ENCODE measurements around the gene KANSL3.
"Not testable (repeated sequence)": the region's sequence is repeated elsewhere in the genome, so short reads cannot be mapped to it uniquely, and the experiment has no call there.

The KANSL3 gene

DNA sequence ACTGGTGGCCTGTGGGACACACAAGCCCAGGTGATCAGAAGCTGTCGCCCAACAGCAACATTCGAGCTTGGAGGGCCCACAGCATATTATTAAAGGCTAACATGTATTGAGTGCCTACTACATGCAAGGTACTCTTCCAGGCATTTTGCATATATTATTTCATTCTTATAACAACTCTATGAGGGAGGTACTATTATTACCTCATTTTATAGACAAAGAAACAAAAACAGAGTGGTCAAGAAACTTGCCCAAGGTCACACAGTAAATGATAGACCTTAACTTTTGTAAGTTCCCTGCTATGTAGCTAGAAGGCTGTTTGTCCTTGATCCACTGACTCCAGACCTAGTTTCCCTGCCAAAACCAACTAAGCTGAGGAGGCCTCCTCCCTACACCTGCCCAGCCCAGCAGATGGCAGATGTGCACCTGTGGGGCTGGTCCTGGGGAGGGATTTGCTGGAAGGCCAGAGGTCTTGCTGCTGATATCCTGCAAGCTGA is 35.7 kb downstream of the KANSL3 start:
- no peak for DNase-seq

DNA sequence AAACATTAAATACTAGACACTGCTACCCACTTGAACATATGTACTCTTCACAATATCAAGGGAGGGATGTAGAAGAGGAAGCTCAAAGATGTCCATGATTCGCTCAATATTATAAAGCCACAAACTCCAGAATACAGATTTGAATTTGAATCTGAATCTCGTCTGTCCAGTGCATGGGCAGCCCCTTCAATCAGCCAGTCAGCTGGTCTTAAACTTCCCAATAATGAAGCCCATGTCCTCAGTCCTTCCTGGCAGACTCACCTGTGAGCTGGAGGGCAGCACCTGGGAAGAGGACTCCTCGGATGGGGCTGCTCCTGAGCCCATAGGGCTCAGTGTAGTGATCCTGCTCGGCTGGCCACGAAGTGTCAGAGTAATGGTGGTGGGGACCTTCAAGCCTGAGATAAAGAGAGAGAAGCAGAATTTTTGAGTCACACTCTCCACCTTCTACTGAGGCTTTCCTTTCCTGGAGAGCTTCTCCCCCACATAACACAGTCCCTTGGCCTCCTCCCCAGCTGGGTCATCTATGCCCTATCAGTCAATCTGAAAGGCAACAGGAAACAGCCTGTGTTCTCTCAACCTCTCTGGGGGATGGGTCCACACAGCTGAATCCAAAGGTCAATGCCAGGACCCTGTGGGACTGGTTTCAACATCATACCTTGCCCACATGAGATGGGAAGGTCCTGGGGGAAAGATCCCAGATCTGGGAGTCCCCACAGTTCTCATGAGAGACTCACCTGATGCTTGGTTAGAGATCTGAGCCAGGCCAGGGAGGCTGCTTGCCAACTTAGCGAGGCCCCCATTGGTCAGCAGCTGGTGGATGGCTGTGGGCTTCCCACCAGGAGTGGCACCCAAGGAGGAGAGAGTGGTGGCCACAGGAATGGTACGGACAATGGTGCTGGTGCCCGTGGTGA is 36.5 kb downstream of the KANSL3 start:
- no peak for DNase-seq

DNA sequence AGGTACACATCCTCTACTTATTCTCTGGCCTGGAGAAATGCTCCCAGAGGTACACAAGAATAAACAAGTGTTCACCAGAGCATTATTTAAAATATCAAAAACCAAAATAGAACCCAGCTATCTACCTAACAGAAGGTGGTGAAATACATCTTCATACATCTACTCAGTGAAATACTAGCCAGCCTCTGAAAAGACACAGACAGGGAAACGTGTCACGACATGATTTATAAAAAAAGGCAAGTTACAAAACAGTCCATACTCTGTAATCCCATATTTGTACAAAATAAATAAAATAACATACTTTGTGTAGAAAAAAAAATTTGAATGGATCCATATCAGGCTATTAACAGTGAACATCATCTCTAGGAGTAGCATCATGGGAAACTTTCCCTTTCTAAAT is 38.2 kb downstream of the KANSL3 start:
- DNase-seq = no peak

DNA sequence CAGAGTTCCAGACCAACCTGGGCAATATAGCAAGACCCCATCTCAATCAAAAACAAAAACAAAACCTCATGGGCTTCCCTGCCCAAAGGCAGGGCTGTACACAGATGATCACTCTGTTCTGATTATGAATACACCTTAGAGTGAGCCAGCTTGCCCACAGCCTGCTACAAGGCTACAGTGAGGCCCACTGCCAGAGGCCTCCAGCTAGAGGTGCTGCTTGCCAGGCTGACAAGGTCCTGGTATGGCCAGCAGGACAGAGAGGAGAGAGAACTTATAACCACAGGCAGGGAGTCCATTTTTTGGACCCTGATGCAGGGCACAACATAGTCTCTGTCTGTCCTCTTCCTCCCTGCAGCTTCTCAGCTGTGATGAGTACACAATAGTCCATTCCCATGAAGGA is 41.5 kb downstream of the KANSL3 start:
- DNase-seq = no peak

DNA sequence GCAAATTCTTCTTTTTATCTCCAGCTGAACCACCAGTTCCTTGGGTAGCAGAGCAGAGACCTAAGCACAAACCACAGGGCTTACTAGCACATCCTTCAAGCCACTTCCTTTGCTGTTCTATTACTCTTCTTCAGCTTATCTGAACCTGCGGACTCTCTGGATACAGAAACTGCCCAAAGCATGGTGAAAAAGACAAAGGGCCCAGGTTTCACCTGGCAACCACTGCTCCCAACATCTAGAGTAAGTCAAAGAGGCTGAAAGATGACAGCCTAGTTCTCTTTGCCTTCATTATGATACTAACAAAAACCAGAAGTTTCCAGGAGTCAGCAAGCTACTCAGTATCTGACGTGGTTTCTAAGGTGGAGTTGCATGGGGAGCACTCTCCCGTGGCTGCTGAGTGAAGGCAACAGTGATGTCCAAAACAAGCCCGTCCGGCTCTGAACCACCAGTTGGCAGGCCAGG is 43.4 kb downstream of the KANSL3 start:
- DNase-seq = no peak

DNA sequence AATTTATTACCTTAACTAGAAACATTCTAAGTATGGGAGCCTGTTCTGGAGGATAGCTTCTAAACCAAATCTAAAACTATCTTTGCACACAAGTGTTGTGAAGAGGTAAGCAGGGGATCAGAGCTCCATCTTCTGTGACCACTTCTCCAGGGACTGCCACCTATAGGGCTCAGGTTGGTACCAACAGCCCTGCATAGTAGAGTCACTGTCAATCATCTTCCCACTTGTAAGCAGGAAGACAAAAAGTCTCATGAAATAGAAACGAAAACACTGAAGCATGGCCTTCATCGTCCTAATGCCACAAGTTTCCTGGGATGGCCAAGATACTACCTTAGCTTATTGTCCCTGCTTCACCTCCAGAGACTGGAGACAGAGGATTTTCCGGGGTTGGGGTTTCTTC is 43.8 kb downstream of the KANSL3 start:
- DNase-seq = no peak

DNA sequence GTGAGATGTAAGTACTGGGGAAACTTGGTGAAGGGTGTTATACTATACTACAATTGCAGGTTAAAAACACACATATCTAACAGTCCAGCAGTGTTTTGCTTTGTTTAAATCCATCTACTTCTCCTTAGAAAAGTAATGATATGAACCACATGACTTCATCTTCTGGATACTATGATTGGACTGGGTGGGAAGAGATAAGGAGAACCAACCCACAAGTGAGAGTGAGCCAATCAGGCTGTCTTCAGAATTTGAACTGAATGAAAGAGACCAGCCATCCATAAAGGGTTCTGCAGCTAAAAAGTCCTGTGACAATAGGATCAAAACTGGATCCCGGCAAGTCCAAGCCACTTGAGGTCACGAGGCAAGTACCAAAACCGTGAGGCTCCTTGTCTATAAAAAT is 46.6 kb downstream of the KANSL3 start:
- no peak for DNase-seq

DNA sequence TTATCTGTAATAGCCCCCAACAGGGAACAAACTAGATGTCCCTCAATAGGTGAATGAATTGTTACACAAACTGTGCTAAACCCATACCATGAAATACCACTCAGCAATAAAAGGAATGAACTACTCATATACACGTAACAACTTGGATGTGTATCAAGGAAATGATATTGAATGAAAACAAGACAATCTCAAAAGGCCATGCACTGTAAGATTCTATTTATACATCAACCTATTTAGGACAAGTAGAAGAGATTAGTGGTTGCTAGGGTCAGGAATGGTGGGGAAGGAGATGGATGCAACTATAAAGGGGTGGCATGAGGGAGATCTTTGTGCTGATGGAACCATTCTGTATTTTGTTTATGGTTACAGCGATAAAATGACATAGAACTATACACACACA is 47.1 kb downstream of the KANSL3 start:
- no peak for DNase-seq

DNA sequence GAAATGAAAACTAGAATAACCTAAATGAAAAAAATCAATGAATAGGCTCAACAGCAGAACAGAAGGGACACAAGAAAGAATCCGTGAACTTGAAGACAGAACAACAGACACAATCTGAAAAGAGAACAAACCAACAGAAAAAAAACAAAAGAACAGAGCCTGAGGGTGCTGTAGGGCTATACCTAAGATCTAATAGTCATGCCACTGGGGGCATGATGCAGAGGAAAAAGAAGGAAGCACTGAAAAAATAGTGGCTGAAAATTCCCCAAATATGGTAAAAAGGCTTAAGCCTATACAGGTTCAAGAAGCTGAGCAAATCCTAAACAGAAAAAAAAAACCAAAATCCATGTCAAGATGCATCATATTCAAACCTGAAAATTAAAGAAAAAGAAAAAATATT is 50.3 kb downstream of the KANSL3 start:
- DNase-seq = no peak

DNA sequence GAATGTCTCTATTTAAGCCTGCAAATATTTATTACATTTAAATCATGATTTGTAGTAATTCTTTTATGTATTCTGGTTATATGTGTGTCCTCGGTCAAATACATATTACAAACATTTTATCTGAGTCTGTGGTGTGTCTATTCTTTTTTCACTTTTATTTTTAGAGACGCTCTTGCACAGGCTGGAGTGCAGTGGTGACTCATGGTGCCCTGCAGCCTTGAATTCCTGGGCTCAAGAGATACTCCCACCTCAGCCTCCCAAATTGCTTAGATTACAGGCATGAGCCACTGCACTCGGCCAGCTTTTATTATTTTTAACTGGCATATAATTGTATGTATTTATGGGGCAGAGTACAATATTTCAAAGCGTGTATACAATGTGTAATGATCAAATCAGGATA is 54.1 kb downstream of the KANSL3 start:
- DNase-seq = no peak

DNA sequence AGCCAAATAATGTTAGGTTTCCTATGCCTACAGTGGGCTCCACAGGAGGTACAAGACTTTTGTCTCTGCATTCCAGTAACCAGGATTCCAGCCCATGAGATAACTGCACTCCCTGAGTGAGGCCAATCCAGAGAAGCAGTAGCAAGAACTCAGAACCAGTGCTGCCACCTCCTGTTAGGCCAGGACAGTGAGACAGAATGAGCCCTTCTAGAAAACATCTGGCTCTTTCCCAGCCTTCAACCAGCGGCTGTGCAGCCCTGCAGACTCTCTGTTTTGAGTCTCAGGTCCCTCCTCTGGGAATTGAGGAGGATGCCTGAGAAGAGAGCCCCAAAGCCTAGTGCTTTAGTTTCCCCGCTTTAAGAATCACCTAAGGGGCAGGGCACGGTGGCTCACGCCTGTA is 57.3 kb downstream of the KANSL3 start:
- no peak for DNase-seq

DNA sequence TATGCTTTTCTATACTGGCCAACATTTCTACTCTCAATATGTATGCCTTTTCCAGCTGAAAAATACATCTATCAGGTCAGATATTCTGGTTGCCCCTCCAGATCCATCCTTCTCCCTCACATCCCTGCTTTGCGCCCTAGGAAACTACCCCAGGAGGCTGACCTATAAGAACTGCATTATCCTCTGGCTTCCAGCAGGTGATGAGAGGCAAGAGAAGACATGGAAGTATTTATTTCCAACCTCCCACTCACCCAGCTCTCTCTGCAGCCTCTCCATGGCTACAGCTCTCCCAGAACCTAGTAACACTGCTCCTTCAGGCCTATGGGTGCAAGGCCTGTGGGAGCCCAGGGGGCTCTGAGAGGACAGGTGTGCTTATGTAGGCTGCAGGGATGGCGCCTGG is 58.7 kb downstream of the KANSL3 start:
- no peak for DNase-seq

DNA sequence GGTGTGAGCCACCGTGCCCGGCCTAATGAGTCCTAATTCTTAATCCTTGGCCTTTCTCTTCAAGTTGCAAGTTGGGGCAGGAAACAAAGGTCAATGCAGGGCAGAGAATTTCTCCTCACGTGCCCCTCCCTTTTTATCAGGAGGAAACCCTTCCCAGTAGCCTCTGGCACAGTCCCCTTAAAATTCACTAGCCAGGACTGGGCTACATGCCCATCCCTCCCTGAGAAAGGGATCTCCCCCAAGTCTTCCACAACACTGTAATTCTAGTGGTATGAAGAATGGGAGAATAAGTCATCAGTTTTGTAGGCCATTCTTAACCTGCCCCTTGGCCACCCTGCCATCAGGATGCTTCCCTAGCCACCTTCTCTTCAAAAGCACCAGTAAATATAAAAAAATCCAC is 59.4 kb downstream of the KANSL3 start:
- DNase-seq = no peak

DNA sequence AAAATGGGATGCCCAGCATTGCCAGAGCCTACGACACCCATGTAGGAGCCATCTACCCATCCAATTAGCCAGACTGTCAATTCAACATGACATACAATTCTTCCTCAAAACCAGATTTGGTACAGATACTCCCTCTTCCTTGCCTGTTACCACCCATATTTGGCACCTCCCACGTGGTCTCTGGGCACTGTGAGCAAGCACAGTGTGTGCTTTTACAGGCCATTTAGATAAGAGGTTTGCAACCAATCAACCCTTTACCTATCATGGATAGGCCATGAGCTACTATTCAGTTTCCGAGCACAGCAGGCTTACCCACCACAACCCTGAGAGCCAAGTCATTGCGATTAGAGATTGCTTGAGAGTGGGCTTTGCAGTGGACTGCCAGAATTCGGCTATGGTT is 60.6 kb downstream of the KANSL3 start:
- DNase-seq = no peak

DNA sequence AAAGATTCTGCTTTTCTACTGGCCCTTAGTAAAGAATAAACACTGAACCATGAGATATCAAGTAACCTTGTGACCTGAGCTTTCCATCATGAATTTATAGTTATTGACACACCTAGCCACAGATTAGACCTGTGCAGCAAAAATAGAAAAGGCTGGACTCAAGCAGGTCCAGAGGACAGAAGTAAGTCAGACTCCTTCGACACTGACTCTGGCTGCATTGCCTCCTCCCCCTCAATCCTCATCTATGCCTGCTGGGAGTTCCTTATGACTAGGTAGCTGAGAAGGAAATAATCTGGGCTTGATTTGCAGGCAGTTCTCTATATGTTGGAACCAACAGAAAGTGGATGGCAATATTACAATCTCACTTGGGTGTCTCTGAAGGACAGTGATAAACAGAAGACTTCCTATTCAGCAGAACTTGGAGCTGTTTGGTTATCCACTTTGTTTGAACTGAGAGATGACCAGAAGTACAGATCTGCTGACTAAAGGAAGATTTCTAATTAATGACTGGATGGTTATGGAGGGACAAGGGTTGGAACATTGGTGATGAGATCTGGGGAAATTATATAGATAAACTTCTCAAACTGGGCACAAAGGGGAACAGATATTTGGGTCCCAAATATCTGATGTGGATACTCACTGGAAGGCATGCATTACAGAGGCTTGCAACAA is 62.2 kb downstream of the KANSL3 start:
- no peak for DNase-seq

DNA sequence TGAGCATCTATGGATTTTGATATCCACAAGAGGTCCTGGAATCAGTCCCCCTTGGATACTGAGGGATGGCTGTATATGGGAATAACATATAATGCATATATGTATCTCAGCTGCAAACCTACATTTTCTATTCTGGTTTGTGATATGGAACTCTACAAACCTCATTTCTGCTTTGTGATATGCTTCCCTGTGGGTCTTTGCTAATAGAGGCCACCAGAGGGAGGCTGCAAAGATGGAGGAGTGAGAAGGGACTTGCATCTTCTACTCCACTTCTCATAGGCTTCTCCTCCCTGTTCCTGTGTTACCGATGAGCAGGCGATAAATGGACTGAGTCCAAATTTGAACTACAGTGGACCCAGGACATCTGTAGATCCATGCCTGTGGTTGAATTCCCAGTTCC is 63.7 kb downstream of the KANSL3 start:
- no peak for DNase-seq

DNA sequence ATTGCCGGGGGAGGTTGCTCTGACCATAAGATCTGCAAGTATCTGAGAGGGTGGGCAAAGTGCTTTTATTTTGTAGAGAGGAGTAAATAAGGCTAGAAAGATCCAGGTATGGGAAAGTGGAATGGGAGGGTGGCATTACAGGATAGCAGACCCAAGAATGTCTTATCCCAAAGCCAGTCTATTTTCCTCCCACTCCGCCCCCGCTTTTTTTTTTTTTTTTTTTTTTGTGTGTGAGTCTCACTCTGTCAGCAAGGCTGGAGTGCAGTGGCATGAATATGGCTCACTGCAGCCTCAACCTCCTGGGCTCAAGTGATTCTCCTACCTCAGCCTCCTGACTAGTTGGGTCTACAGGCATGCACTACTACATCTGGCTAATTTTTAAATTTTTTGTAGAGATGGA is 70.0 kb downstream of the KANSL3 start:
- no peak for DNase-seq

DNA sequence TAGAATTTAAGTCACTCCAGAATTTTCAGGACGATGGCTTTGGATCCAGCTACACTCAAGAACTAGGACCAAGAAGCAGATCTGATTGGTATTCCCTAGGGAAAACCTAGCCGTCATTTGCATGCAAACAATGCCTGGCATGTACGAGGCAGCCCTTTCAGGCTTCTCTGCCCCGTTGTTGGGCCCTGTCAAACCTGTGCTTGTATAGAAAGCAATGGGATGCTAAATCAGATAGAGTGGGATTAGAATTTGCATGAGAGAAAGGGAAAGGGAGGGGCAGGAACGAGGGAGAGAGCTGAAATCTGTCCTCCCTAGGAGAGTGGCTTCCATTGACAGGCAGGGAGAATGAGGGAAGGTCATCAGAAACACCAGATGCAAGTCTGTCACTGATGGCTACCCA is 73.0 kb downstream of the KANSL3 start:
- DNase-seq = no peak

DNA sequence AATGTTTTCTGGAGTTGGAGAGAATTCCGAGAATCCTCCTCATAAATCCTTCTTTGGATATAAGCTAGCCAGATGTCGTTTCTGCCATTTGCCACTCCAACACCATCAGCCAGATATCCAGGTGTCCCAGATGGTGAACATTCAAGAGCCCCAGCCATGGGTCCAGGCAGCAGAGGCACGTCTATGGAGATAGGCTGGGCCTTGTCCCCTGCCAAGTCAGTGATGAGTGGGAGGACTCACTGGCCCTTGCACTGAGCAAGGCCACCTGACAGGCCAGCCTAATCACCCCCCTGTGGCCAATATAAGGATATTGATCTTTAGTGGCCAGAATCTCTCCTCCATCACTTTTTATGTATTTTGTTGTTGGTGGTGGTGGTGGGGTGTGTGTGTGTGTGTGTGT is 73.5 kb downstream of the KANSL3 start:
- DNase-seq = no peak

DNA sequence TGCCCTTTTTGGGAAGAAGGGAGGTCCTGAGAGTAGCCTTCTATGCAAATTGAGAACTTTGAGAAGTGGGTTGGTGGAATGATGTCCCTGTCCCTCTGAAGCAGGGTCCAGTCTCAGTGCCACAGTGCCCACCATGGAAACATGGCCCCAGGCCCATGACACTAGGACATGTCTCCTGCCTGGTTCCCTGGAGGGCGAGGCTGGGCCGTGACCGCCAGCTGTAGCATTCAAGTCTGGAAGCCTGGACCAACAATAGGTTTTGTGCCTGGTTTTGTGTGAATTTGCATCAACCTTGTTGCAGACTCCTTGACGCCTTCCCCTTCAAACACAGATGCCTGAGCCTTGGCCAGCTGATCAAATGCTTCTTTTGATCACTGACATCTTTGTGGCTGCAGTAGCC is 74.1 kb downstream of the KANSL3 start:
- no peak for DNase-seq

DNA sequence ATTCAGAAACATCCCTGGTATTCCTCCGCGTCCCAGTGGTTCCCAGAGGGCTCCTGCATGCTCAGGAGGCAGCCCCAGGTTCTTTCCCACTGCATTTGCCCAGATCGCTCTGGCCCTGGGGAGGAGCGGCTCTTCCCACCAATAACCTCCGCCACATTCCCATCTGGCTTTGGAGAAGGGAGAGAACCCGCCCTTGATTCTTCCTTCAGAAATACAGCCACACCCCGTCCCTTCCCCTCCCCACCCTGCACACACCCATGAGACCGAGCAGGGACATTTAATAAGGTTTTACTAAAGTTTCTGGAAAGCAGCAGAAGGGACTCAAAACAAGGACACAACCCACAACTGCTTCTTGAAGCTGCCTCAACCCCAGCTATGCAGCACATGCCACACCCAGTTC is 79.6 kb downstream of the KANSL3 start:
- DNase-seq = no peak

DNA sequence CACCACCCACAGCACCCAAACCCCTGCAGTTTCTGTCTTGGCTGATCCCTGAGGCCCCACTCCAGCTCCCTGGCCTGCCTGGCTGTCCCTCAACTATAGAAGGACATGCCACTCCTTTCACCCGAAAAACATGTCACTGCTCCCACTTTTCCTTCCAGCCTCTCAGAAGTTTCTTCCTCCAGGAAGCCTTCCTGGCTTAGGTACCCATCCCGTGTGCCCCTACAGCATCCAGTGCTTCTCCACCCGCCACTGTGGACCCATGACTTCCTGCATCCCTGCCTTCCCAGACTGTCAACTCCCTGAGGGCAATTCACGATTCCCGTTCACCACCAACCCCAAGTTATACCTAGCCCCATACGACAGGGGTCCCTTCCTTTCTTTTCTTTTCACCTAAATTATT is 80.1 kb downstream of the KANSL3 start:
- no peak for DNase-seq

DNA sequence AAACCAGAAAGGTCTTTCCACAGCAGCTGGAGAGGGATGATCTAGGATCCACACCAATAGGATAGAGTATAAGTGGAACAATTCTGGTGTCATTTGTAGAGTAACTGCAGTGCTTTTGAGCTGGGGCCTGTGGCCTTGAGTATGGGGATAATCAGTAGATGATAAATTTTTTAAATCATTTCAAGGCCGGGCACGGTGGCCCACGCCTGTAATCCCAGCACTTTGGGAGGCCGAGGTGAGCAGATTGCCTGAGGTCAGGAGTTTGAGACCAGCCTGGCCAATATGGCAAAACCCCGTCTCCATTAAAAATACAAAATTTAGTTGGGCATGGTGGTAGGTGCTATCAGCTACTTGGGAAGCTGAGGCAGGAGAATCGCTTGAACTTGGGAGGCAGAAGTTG is 80.7 kb downstream of the KANSL3 start:
- DNase-seq = not testable (repeated sequence)

All from NCI-H345 (cell line).